ENCODE data around the gene IRF9. TPM values are rescaled to one million over a fixed set of nuclear protein-coding genes. Genes with fewer than 3 reads are reported as not detected.

Gene IRF9
- total and polyA plus RNA-seq, 2 of the 13 experiments (the other 11 are each of a cell fraction or from before 2014, with no cell fraction given): 14.9 to 49.7 TPM

GRCh38 chr14:24135584-24135833, 25.6 kb upstream of the IRF9 start (continued):
- TF ChIP-seq HMGXB4 (CRISPR knock-in tag; IDR thresholded peaks at IDR 0.05; ENCODE audit: borderline replicate concordance in 1 of 2, low read depth in 1 of 2): no peak
- TF ChIP-seq ZKSCAN5 (CRISPR knock-in tag; IDR thresholded peaks at IDR 0.05): peak; percentile 44; the same call in 1 of the 2 replicates
- TF ChIP-seq ZNF775 (CRISPR knock-in tag; IDR thresholded peaks at IDR 0.05; ENCODE audit: borderline replicate concordance): 0 out of 2 replicates have a peak, but pooled peaks have one; percentile 20
- TF ChIP-seq, protein P1, sequence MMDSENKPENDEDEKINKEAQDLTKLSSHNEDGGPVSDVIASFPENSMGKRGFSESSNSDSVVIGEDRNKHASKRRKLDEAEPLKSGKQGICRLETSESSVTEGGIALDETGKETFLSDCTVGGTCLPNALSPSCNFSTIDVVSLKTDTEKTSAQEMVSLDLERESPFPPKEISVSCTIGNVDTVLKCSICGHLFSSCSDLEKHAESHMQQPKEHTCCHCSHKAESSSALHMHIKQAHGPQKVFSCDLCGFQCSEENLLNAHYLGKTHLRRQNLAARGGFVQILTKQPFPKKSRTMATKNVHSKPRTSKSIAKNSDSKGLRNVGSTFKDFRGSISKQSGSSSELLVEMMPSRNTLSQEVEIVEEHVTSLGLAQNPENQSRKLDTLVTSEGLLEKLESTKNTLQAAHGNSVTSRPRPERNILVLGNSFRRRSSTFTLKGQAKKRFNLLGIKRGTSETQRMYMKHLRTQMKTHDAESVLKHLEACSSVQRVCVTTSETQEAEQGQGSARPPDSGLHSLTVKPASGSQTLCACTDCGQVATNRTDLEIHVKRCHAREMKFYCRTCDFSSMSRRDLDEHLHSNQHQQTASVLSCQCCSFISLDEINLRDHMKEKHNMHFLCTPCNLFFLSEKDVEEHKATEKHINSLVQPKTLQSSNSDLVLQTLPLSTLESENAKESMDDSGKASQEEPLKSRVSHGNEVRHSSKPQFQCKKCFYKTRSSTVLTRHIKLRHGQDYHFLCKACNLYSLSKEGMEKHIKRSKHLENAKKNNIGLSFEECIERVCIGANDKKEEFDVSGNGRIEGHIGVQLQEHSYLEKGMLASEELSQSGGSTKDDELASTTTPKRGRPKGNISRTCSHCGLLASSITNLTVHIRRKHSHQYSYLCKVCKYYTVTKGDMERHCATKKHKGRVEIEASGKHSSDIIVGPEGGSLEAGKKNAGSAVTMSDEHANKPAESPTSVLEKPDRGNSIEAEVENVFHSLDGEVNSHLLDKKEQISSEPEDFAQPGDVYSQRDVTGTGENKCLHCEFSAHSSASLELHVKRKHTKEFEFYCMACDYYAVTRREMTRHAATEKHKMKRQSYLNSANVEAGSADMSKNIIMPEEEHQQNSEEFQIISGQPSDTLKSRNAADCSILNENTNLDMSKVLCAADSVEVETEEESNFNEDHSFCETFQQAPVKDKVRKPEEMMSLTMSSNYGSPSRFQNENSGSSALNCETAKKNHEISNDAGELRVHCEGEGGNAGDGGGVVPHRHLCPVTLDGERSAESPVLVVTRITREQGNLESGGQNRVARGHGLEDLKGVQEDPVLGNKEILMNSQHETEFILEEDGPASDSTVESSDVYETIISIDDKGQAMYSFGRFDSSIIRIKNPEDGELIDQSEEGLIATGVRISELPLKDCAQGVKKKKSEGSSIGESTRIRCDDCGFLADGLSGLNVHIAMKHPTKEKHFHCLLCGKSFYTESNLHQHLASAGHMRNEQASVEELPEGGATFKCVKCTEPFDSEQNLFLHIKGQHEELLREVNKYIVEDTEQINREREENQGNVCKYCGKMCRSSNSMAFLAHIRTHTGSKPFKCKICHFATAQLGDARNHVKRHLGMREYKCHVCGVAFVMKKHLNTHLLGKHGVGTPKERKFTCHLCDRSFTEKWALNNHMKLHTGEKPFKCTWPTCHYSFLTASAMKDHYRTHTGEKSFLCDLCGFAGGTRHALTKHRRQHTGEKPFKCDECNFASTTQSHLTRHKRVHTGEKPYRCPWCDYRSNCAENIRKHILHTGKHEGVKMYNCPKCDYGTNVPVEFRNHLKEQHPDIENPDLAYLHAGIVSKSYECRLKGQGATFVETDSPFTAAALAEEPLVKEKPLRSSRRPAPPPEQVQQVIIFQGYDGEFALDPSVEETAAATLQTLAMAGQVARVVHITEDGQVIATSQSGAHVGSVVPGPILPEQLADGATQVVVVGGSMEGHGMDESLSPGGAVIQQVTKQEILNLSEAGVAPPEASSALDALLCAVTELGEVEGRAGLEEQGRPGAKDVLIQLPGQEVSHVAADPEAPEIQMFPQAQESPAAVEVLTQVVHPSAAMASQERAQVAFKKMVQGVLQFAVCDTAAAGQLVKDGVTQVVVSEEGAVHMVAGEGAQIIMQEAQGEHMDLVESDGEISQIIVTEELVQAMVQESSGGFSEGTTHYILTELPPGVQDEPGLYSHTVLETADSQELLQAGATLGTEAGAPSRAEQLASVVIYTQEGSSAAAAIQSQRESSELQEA (CRISPR knock-in tag; IDR thresholded peaks at IDR 0.05; ENCODE audit: not compliant biosample characterization): no peak
- TF ChIP-seq THAP9 (CRISPR knock-in tag; IDR thresholded peaks at IDR 0.05; ENCODE audit: borderline replicate concordance): peak; percentile 89
- peak; percentile 84; the same call in 1 of the 2 replicates for TF ChIP-seq ZNF512B (CRISPR knock-in tag; IDR thresholded peaks at IDR 0.05; ENCODE audit: borderline replicate concordance)
- no peak for TF ChIP-seq FUBP1 (CRISPR knock-in tag; IDR thresholded peaks at IDR 0.05; ENCODE audit: borderline replicate concordance)
- TF ChIP-seq ZMYM3 (CRISPR knock-in tag; IDR thresholded peaks at IDR 0.05): peak; percentile 75

Measured in HepG2 (cell line).